ENCODE measurements around the gene DNAI2. TPM values are rescaled to one million over a fixed set of nuclear protein-coding genes. Genes with fewer than 3 reads are reported as not detected.
"Not testable (repeated sequence)": the region's sequence is repeated elsewhere in the genome, so short reads cannot be mapped to it uniquely, and the experiment has no call there.

The DNAI2 gene
- polyA plus RNA-seq, 3 donors: 0.09 to 0.22 (median 0.15) TPM

- no peak for DNase-seq (ENCODE audit: extremely low read depth in 1 of 11, low read depth in 9 of 11, low spot score in 4 of 11)
These were observed 3.7 kb upstream of the DNAI2 start for GRCh38 chr17:74270333-74270732.

- no peak for DNase-seq (ENCODE audit: extremely low read depth in 1 of 11, low read depth in 9 of 11, low spot score in 4 of 11)
These were observed 2.8 kb upstream of the DNAI2 start for GRCh38 chr17:74271281-74271680.

GRCh38 chr17:74271901-74272561 lies 2.0 kb upstream of the DNAI2 start:
- no peak for DNase-seq (ENCODE audit: extremely low read depth in 1 of 11, low read depth in 9 of 11, low spot score in 4 of 11)

GRCh38 chr17:74272731-74273201 lies 1.3 kb upstream of the DNAI2 start:
- no peak for DNase-seq (ENCODE audit: extremely low read depth in 1 of 11, low read depth in 9 of 11, low spot score in 4 of 11)

GRCh38 chr17:74274709-74275340 lies 791 bp downstream of the DNAI2 start:
- no peak for DNase-seq (ENCODE audit: extremely low read depth in 1 of 11, low read depth in 9 of 11, low spot score in 4 of 11)

- peak in 2 of 11 donors; percentile 39 to 66 for DNase-seq (ENCODE audit: extremely low read depth in 1 of 11, low read depth in 9 of 11, low spot score in 4 of 11)
These were observed 2.0 kb downstream of the DNAI2 start for GRCh38 chr17:74276051-74276476.

GRCh38 chr17:74276541-74277009 lies 2.5 kb downstream of the DNAI2 start:
- DNase-seq (ENCODE audit: extremely low read depth in 1 of 11, low read depth in 9 of 11, low spot score in 4 of 11): no peak

GRCh38 chr17:74277935-74278334 lies 3.9 kb downstream of the DNAI2 start:
- no peak for DNase-seq (ENCODE audit: extremely low read depth in 1 of 11, low read depth in 9 of 11, low spot score in 4 of 11)

- not testable (repeated sequence) for DNase-seq (ENCODE audit: extremely low read depth in 1 of 11, low read depth in 9 of 11, low spot score in 4 of 11)
These were observed 5.6 kb downstream of the DNAI2 start for GRCh38 chr17:74279617-74280016.

GRCh38 chr17:74280093-74280513 lies 6.1 kb downstream of the DNAI2 start:
- DNase-seq (ENCODE audit: extremely low read depth in 1 of 11, low read depth in 9 of 11, low spot score in 4 of 11): no peak

- no peak for DNase-seq (ENCODE audit: extremely low read depth in 1 of 11, low read depth in 9 of 11, low spot score in 4 of 11)
These were observed 7.8 kb downstream of the DNAI2 start for GRCh38 chr17:74281799-74282198.

GRCh38 chr17:74282274-74282586 lies 8.2 kb downstream of the DNAI2 start:
- not testable (repeated sequence) for DNase-seq (ENCODE audit: extremely low read depth in 1 of 11, low read depth in 9 of 11, low spot score in 4 of 11)

GRCh38 chr17:74282587-74283370 lies 8.7 kb downstream of the DNAI2 start:
- no peak for DNase-seq (ENCODE audit: extremely low read depth in 1 of 11, low read depth in 9 of 11, low spot score in 4 of 11)

GRCh38 chr17:74283371-74283673 lies 9.3 kb downstream of the DNAI2 start:
- no peak for DNase-seq (ENCODE audit: extremely low read depth in 1 of 11, low read depth in 9 of 11, low spot score in 4 of 11)

- no peak for DNase-seq (ENCODE audit: extremely low read depth in 1 of 11, low read depth in 9 of 11, low spot score in 4 of 11)
These were observed 13.1 kb downstream of the DNAI2 start for GRCh38 chr17:74287031-74287602.

- DNase-seq (ENCODE audit: extremely low read depth in 1 of 11, low read depth in 9 of 11, low spot score in 4 of 11): no peak
These were observed 14.8 kb downstream of the DNAI2 start for GRCh38 chr17:74288785-74289184.

- DNase-seq (ENCODE audit: extremely low read depth in 1 of 11, low read depth in 9 of 11, low spot score in 4 of 11): no peak
These were observed 15.7 kb downstream of the DNAI2 start for GRCh38 chr17:74289688-74290087.

GRCh38 chr17:74290340-74290739 lies 16.3 kb downstream of the DNAI2 start:
- DNase-seq (ENCODE audit: extremely low read depth in 1 of 11, low read depth in 9 of 11, low spot score in 4 of 11): no peak

- DNase-seq (ENCODE audit: extremely low read depth in 1 of 11, low read depth in 9 of 11, low spot score in 4 of 11): no peak
These were observed 18.5 kb downstream of the DNAI2 start for GRCh38 chr17:74292495-74292894.
